GM12878 (cell line): ENCODE data around the gene CDH15. TPM values are rescaled to one million over a fixed set of nuclear protein-coding genes. Genes with fewer than 3 reads are reported as not detected.

Experiments used
- ATAC-seq: fragments of 200-7000 bp; cut with Tn5 transposase; 3 replicates; pipeline ENCODE4 v1.9.1; 2020; ENCODE audit warnings: mild to moderate bottlenecking, moderate library complexity
- BruUV-seq: library from RNA; stranded (reverse); fragments of 400-500 nt; replicated peaks from 2 replicates; lab custom pipeline; 2021; lab: Mats Ljungman, UMichigan
- CTCF ChIA-PET: fragments of 300-600 bp; sonication (Branson Sonifier 250); formaldehyde crosslinking; extraction: SDS; loops from one replicate; lab custom pipeline; 2021; ENCODE audit warnings: inconsistent platforms; lab: Yijun Ruan, JAX
- POLR2A ChIA-PET: fragments of 350-600 bp; formaldehyde crosslinking; extraction: SDS; loops from one replicate; lab custom pipeline; 2021; ENCODE audit warnings: inconsistent platforms; lab: Charles Lee
- RAD21 ChIA-PET: fragments of 300-600 bp; sonication (Branson Sonifier 250); formaldehyde crosslinking; loops from one replicate; lab custom pipeline; 2023; ENCODE audit warnings: antibody characterized with exemption; ENCODE audit not compliant: unreplicated experiment; lab: Charles Lee
- SMC1A ChIA-PET: fragments of 300-600 bp; sonication (Branson Sonifier 250); formaldehyde crosslinking; loops from one replicate; lab custom pipeline; 2023; ENCODE audit not compliant: unreplicated experiment, uncharacterized antibody; lab: Charles Lee
- DNase-seq: peaks from one replicate; pipeline ENCODE4 v3.0.0-alpha.2; 2011; ENCODE audit warnings: low read depth, low spot score
- FAIRE-seq: peaks from 3 replicates; lab custom pipeline; 2011; peaks lifted over from hg19 to GRCh38; lab: Jason Lieb, UNC
- H2AFZ ChIP-seq: 2 replicates; pipeline ENCODE4 v1.6.0; 2011; ENCODE audit warnings: low read depth, low read length, control low read depth; ENCODE audit not compliant: control insufficient read depth
- H3K27ac ChIP-seq: 2 replicates; pipeline ENCODE4 v1.5.1; 2011; ENCODE audit warnings: control low read depth; ENCODE audit not compliant: control insufficient read depth, insufficient read depth
- H3K27me3 ChIP-seq, 2 experiments: replicated peaks in 1 of 2; 2 replicates each; pipeline versions ENCODE4 v1.6.0 to v1.6.1; 2011; ENCODE audit warnings: low read length in 1 of 2; ENCODE audit not compliant: control insufficient read depth in 2 of 2, insufficient read depth in 2 of 2
- H3K36me3 ChIP-seq, 2 experiments: 2 replicates each; pipeline ENCODE4 v1.5.1; 2011; ENCODE audit warnings: low read length in 1 of 2; ENCODE audit not compliant: control insufficient read depth in 2 of 2, insufficient read depth in 2 of 2
- H3K4me1 ChIP-seq: 2 replicates; pipeline ENCODE4 v1.6.1; 2011; ENCODE audit warnings: mild to moderate bottlenecking, low read length, moderate library complexity, mixed read lengths; ENCODE audit not compliant: control insufficient read depth, insufficient read depth
- H3K4me2 ChIP-seq: 2 replicates; pipeline ENCODE4 v1.6.0; 2011; ENCODE audit warnings: control low read depth; ENCODE audit not compliant: control insufficient read depth, insufficient read depth
- H3K4me3 ChIP-seq: fragments of 200-600 bp; sonication (generic); 2 replicates; pipeline ENCODE4 v1.5.1; 2016
- H3K79me2 ChIP-seq: 2 replicates; pipeline ENCODE4 v1.6.0; 2011; ENCODE audit warnings: low read length; ENCODE audit not compliant: control insufficient read depth, insufficient read depth
- H3K9ac ChIP-seq: 2 replicates; pipeline ENCODE4 v1.8.0; 2011; ENCODE audit warnings: low read length, control low read depth, mixed read lengths; ENCODE audit not compliant: control insufficient read depth, insufficient read depth
- H3K9me3 ChIP-seq: replicated peaks from 3 replicates; pipeline ENCODE4 v1.5.1; 2011; ENCODE audit warnings: mild to moderate bottlenecking, low read length; ENCODE audit not compliant: control insufficient read depth, insufficient read depth
- H4K20me1 ChIP-seq: 2 replicates; pipeline ENCODE4 v1.6.0; 2011; ENCODE audit not compliant: control insufficient read depth, insufficient read depth
- EP300 ChIP-seq, 2 experiments: fragments of 150-350 bp in 1 of 2; IDR thresholded peaks; 2 replicates each; pipeline ENCODE4 v1.6.1; 2011 to 2012; ENCODE audit warnings: low read depth in 2 of 2, low read length in 2 of 2, borderline replicate concordance in 1 of 2, improper control_type of control experiment in 1 of 2, inconsistent platforms in 1 of 2; ENCODE audit not compliant: control insufficient read depth in 1 of 2
- ETV6 ChIP-seq, 2 experiments: fragments of 450-650 bp in 1 of 2; IDR thresholded peaks in 1 of 2; conservative IDR thresholded peaks in 1 of 2; 2 replicates each; pipeline ENCODE4 v1.6.1; 2014; ENCODE audit warnings: antibody characterized with exemption in 1 of 2, borderline replicate concordance in 1 of 2, low read depth in 1 of 2, mild to moderate bottlenecking in 1 of 2, moderate library complexity in 1 of 2
- EZH2 ChIP-seq: IDR thresholded peaks from 2 replicates; pipeline ENCODE4 v1.6.1; 2012; ENCODE audit warnings: low read depth, mild to moderate bottlenecking, control low read depth, inconsistent platforms, low read length, borderline replicate concordance; ENCODE audit not compliant: control insufficient read depth
- GABPA ChIP-seq: IDR thresholded peaks from 2 replicates; pipeline ENCODE4 v1.6.1; 2014; ENCODE audit warnings: antibody characterized with exemption, low read depth, mild to moderate bottlenecking, inconsistent platforms
- IKZF1 ChIP-seq: fragments of 450-650 bp; conservative IDR thresholded peaks from 2 replicates; pipeline ENCODE4 v1.6.1; 2017; ENCODE audit warnings: antibody characterized with exemption, mild to moderate bottlenecking
- IKZF2 ChIP-seq, 2 experiments: fragments of 450-650 bp; IDR thresholded peaks; 2 replicates each; pipeline ENCODE4 v1.6.1; 2017; ENCODE audit warnings: mild to moderate bottlenecking in 2 of 2, moderate library complexity in 2 of 2
- MEF2A ChIP-seq: IDR thresholded peaks from 2 replicates; pipeline ENCODE4 v1.6.1; 2011; ENCODE audit warnings: low read depth, mild to moderate bottlenecking, low read length, moderate library complexity; ENCODE audit not compliant: insufficient read depth
- NBN ChIP-seq: fragments of 450-650 bp; IDR thresholded peaks from 2 replicates; pipeline ENCODE4 v1.6.1; 2016
- NFXL1 ChIP-seq: fragments of 450-650 bp; IDR thresholded peaks from 2 replicates; pipeline ENCODE4 v1.6.1; 2017; ENCODE audit warnings: antibody characterized with exemption, mild to moderate bottlenecking, borderline replicate concordance
- NR2F1 ChIP-seq: fragments of 450-650 bp; conservative IDR thresholded peaks from 2 replicates; pipeline ENCODE4 v1.6.1; 2017; ENCODE audit warnings: mild to moderate bottlenecking
- NRF1 ChIP-seq: conservative IDR thresholded peaks from 2 replicates; pipeline ENCODE4 v1.6.1; 2011; ENCODE audit warnings: mild to moderate bottlenecking, low read depth, low read length, improper control_type of control experiment
- SRF ChIP-seq, 2 experiments: IDR thresholded peaks; 2 replicates each; pipeline ENCODE4 v1.6.1; 2011; ENCODE audit warnings: low read depth in 2 of 2, low read length in 2 of 2, mild to moderate bottlenecking in 1 of 2, moderate library complexity in 1 of 2
- SUZ12 ChIP-seq: fragments of 200-600 bp; sonication (generic); IDR thresholded peaks from one replicate; pipeline ENCODE4 v1.6.1; 2018; ENCODE audit warnings: antibody characterized with exemption, mild to moderate bottlenecking; ENCODE audit not compliant: unreplicated experiment
- TCF3 ChIP-seq: IDR thresholded peaks from 2 replicates; pipeline ENCODE4 v1.6.1; 2012; ENCODE audit warnings: low read depth, mild to moderate bottlenecking, low read length, borderline replicate concordance; ENCODE audit not compliant: insufficient read depth
- ZSCAN29 ChIP-seq: fragments of 450-650 bp; IDR thresholded peaks from 2 replicates; pipeline ENCODE4 v1.6.1; 2017; ENCODE audit warnings: mild to moderate bottlenecking, moderate library complexity
- WGBS: methylation state at CpG from one replicate; pipeline ENCODE4 v1.1.6; 2016; ENCODE audit warnings: low lambda C conversion rate; ENCODE audit not compliant: insufficient replicate concordance, insufficient coverage; ENCODE audit errors: missing lambda C conversion rate; 5-methylcytosine and 5-hydroxymethylcytosine counted together
- in situ Hi-C: fragments of 300-500 bp; cut with MboI; formaldehyde crosslinking; loops from 9 replicates; pipeline ENCODE4 v1.14.3; 2018; ENCODE audit warnings: mixed read lengths
- intact Hi-C: fragments of 100-400 bp; cut with micrococcal nuclease; formaldehyde crosslinking; loops from one replicate; pipeline ENCODE4 v1.14.2; 2022; ENCODE audit not compliant: unreplicated experiment
- polyA plus RNA-seq, 11 experiments: library from polyadenylated mRNA; depleted of rRNA in 4 of 11; unstranded in 6 of 11; stranded (reverse) in 5 of 11; fragments of >200 nt; fragmentation: Nextera tagmentation in 4 of 11; fragmentation: Illumina TruSeq in 1 of 11; extraction: Ambion mirVana in 4 of 11; extraction: Trizol in 1 of 11; gene quantifications; 1 replicate in 1 of 11; 2 replicates in 10 of 11; pipeline versions ENCODE4 v1.2.1 to v1.2.3, GENCODE V29; 2011 to 2016; ENCODE audit warnings: inconsistent platforms in 2 of 11, missing spikeins in 2 of 11, low read depth in 1 of 11
- total RNA-seq, 4 experiments: library from RNA; depleted of rRNA in 3 of 4; stranded (reverse); fragments of >200 nt in 3 of 4; fragmentation: Illumina TruSeq in 1 of 4; extraction: Trizol in 1 of 4; gene quantifications; 2 replicates each; pipeline versions ENCODE4 v1.2.1 to v1.2.3, GENCODE V29; 2013 to 2021
- TF ChIP-seq, protein P1 (sequence below): IDR thresholded peaks from 2 replicates; pipeline ENCODE4 v1.6.1; 2012; ENCODE audit warnings: low read depth, low read length, improper control_type of control experiment
- TF ChIP-seq, protein P2 (sequence below): fragments of 450-650 bp; IDR thresholded peaks from 2 replicates; pipeline ENCODE4 v1.6.1; 2016; ENCODE audit warnings: mild to moderate bottlenecking, moderate library complexity, borderline replicate concordance

The CDH15 gene
- total and polyA plus RNA-seq, 10 of the 15 experiments (the other 5 are each of a cell fraction or from before 2014, with no cell fraction given) = 0.02 to 0.06 TPM; not detected in 8

DNA sequence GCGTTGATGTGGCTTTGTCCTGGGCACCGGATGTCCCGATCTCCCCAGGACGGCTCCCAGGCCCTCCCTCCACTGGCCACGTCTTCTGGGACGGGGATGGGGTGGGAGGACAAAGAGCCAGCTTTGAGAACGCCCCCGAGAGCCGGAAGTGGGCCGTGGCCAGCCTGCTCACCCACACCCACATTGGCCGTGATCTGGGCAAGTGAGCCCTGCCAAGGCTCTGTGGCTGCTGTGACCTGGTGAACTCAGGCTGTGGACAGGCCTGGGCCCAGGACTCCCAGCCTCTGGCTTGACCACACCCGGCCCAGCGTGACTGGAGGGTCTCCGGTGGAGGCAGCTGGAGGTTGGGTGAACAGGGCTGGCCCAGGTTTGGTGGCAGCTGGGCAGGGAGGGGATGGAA, 3.3 kb downstream of the CDH15 start:
- no peak overlapping the region for H3K9ac ChIP-seq
- in situ Hi-C loops = no loop called here
- 30% methylated on average over 14 of the region's 14 CpGs for WGBS

More for the DNA sequence above, 3.3 kb downstream of the CDH15 start:
- ATAC-seq = no peak
- H3K79me2 ChIP-seq = no peaks in the 10 kb centered on the region
- ChIA-PET SMC1A (no interaction called here), RAD21 (interaction anchor here (1.5 kb wide), 1 partner anchor 234 kb away, joined by 4 read pairs; no protein-coding TSS in a partner anchor), POLR2A (no interaction called here), CTCF (no interaction called here)
- intact Hi-C loops = no loop called here
- no peak overlapping the region for H3K4me2 ChIP-seq
- H3K9me3 ChIP-seq = no peaks in the 10 kb centered on the region
- no peak for DNase-seq
- no peak for FAIRE-seq
- H3K36me3 ChIP-seq = no peaks in the 10 kb centered on the region
- no peak overlapping the region for H3K4me3 ChIP-seq
- H3K27me3 ChIP-seq = peaks cover 0 to 6% of the 10 kb centered on the region in 2 experiments; a peak in 2 of 4 replicates
- peaks cover 2% of the 10 kb centered on the region for H3K4me1 ChIP-seq
- no peak overlapping the region for H2AFZ ChIP-seq
- no peaks in the 10 kb centered on the region; the same call in 1 of the 2 replicates for H4K20me1 ChIP-seq
- no peak for TF ChIP-seq TCF3
- TF ChIP-seq, protein P1, sequence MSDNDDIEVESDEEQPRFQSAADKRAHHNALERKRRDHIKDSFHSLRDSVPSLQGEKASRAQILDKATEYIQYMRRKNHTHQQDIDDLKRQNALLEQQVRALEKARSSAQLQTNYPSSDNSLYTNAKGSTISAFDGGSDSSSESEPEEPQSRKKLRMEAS = no peak
- TF ChIP-seq ZSCAN29 = no peak
- no peak for TF ChIP-seq NBN
- no peak for TF ChIP-seq ETV6 (conservative IDR thresholded peaks at IDR 0.05 in 1 of 2, IDR thresholded peaks at IDR 0.05 in 1 of 2; ENCODE audit: borderline replicate concordance in 1 of 2, low read depth in 1 of 2)
- TF ChIP-seq NRF1 = no peak
- no peak for TF ChIP-seq SUZ12
- no peak for TF ChIP-seq EP300 (IDR thresholded peaks at IDR 0.05; ENCODE audit: borderline replicate concordance in 1 of 2, control insufficient read depth in 1 of 2, low read depth in 2 of 2, low read length in 2 of 2)
- TF ChIP-seq, protein P2, sequence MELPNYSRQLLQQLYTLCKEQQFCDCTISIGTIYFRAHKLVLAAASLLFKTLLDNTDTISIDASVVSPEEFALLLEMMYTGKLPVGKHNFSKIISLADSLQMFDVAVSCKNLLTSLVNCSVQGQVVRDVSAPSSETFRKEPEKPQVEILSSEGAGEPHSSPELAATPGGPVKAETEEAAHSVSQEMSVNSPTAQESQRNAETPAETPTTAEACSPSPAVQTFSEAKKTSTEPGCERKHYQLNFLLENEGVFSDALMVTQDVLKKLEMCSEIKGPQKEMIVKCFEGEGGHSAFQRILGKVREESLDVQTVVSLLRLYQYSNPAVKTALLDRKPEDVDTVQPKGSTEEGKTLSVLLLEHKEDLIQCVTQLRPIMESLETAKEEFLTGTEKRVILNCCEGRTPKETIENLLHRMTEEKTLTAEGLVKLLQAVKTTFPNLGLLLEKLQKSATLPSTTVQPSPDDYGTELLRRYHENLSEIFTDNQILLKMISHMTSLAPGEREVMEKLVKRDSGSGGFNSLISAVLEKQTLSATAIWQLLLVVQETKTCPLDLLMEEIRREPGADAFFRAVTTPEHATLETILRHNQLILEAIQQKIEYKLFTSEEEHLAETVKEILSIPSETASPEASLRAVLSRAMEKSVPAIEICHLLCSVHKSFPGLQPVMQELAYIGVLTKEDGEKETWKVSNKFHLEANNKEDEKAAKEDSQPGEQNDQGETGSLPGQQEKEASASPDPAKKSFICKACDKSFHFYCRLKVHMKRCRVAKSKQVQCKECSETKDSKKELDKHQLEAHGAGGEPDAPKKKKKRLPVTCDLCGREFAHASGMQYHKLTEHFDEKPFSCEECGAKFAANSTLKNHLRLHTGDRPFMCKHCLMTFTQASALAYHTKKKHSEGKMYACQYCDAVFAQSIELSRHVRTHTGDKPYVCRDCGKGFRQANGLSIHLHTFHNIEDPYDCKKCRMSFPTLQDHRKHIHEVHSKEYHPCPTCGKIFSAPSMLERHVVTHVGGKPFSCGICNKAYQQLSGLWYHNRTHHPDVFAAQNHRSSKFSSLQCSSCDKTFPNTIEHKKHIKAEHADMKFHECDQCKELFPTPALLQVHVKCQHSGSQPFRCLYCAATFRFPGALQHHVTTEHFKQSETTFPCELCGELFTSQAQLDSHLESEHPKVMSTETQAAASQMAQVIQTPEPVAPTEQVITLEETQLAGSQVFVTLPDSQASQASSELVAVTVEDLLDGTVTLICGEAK = no peak
- no peak for TF ChIP-seq IKZF2 (IDR thresholded peaks at IDR 0.05)
- TF ChIP-seq EZH2 = no peak
- TF ChIP-seq SRF (IDR thresholded peaks at IDR 0.05; ENCODE audit: low read depth in 2 of 2, low read length in 2 of 2) = no peak
- TF ChIP-seq MEF2A = no peak
- no peak for TF ChIP-seq NFXL1
- TF ChIP-seq GABPA = no peak
- no peak for TF ChIP-seq NR2F1
- no peak for TF ChIP-seq IKZF1
- no TSS peak for BruUV-seq
- H3K27ac ChIP-seq = no peak overlapping the region
